Neural cell (in vitro differentiated cells): ENCODE results near the gene RPL35. TPM values are rescaled to one million over a fixed set of nuclear protein-coding genes. Genes with fewer than 3 reads are reported as not detected.

Experiments used
- H2AFZ ChIP-seq: fragments of 200-600, 300-800 bp; sonication (generic), shearing (Covaris generic); 2 replicates; pipeline ENCODE4 v1.6.0; 2014; ENCODE audit warnings: low read depth, mild to moderate bottlenecking, antibody characterized with exemption, low read length, moderate library complexity
- H3F3A ChIP-seq: fragments of 200-600 bp; shearing (Covaris generic); 2 replicates; pipeline ENCODE4 v1.6.1; 2016; ENCODE audit warnings: mild to moderate bottlenecking, moderate library complexity, mixed read lengths, antibody characterized with exemption, low read length; ENCODE audit not compliant: insufficient read depth, poor library complexity, severe bottlenecking
- H3K27ac ChIP-seq: fragments of 200-600, 300-800 bp; sonication (generic), shearing (Covaris generic); 2 replicates; pipeline ENCODE4 v1.5.1; 2014; ENCODE audit warnings: mild to moderate bottlenecking, low read length, moderate library complexity
- H3K27me3 ChIP-seq: fragments of 300-800, 200-600 bp; sonication (generic), shearing (Covaris generic); 2 replicates; pipeline ENCODE4 v1.6.0; 2014; ENCODE audit warnings: mild to moderate bottlenecking, low read depth, low read length, moderate library complexity; ENCODE audit not compliant: insufficient read depth
- H3K36me3 ChIP-seq: fragments of 300-800, 200-600 bp; sonication (generic), shearing (Covaris generic); 2 replicates; pipeline ENCODE4 v1.5.1; 2014; ENCODE audit warnings: mild to moderate bottlenecking, antibody characterized with exemption, low read length, moderate library complexity; ENCODE audit not compliant: insufficient read depth
- H3K4me2 ChIP-seq: fragments of 300-800, 200-600 bp; sonication (generic), shearing (Covaris generic); 2 replicates; pipeline ENCODE4 v1.6.0; 2014; ENCODE audit warnings: mild to moderate bottlenecking, low read length
- H3K4me3 ChIP-seq: fragments of 300-800, 200-600 bp; sonication (generic), shearing (Covaris generic); 2 replicates; pipeline ENCODE4 v1.5.1; 2014; ENCODE audit warnings: mild to moderate bottlenecking, low read length, moderate library complexity
- H3K79me2 ChIP-seq: fragments of 200-600 bp; shearing (Covaris generic); replicated peaks from 2 replicates; pipeline ENCODE4 v1.6.0; 2014; ENCODE audit warnings: mild to moderate bottlenecking, low read length, moderate library complexity; ENCODE audit not compliant: insufficient read depth
- H3K9ac ChIP-seq: fragments of 300-800, 200-600 bp; sonication (generic), shearing (Covaris generic); 2 replicates; pipeline ENCODE4 v1.6.1; 2016; ENCODE audit warnings: mild to moderate bottlenecking, low read length, mixed read lengths
- H3K9me2 ChIP-seq: fragments of 200-600 bp; shearing (Covaris generic); 2 replicates; pipeline ENCODE4 v1.6.1; 2016; ENCODE audit warnings: mild to moderate bottlenecking, low read length, mixed read lengths; ENCODE audit not compliant: insufficient read depth
- H3K9me3 ChIP-seq: fragments of 200-600, 300-800 bp; sonication (generic), shearing (Covaris generic); 2 replicates; pipeline ENCODE4 v1.6.1; 2016; ENCODE audit warnings: mild to moderate bottlenecking, mixed run types, low read length, moderate library complexity, mixed read lengths
- H4K20me1 ChIP-seq: fragments of 200-600 bp; shearing (Covaris generic); 2 replicates; pipeline ENCODE4 v1.6.1; 2016; ENCODE audit warnings: mild to moderate bottlenecking, mixed run types; ENCODE audit not compliant: insufficient read depth
- EP300 ChIP-seq: fragments of 450-650 bp; conservative IDR thresholded peaks from 2 replicates; pipeline ENCODE4 v1.6.1; 2014; ENCODE audit warnings: antibody characterized with exemption, mild to moderate bottlenecking, moderate library complexity; ENCODE audit not compliant: poor library complexity, severe bottlenecking
- EZH2 ChIP-seq: fragments of 200-600, 300-800 bp; shearing (Covaris generic), sonication (generic); IDR thresholded peaks from 2 replicates; pipeline ENCODE4 v1.6.1; 2014; ENCODE audit warnings: antibody characterized with exemption, low read length, borderline replicate concordance, mild to moderate bottlenecking; ENCODE audit not compliant: insufficient read depth, poor library complexity, severe bottlenecking
- MXI1 ChIP-seq: fragments of 450-650 bp; conservative IDR thresholded peaks from 2 replicates; pipeline ENCODE4 v1.6.1; 2014; ENCODE audit warnings: antibody characterized with exemption, mild to moderate bottlenecking; ENCODE audit not compliant: poor library complexity, severe bottlenecking
- POLR2AphosphoS5 ChIP-seq: IDR thresholded peaks from 2 replicates; pipeline ENCODE4 v1.6.1; 2012
- RAD21 ChIP-seq: fragments of 450-650 bp; conservative IDR thresholded peaks from 2 replicates; pipeline ENCODE4 v1.6.1; 2014; ENCODE audit warnings: antibody characterized with exemption, mild to moderate bottlenecking, moderate library complexity
- REST ChIP-seq: IDR thresholded peaks from 2 replicates; pipeline ENCODE4 v1.6.1; 2012; ENCODE audit warnings: borderline replicate concordance
- SMC3 ChIP-seq: fragments of 450-650 bp; conservative IDR thresholded peaks from 2 replicates; pipeline ENCODE4 v1.6.1; 2014; ENCODE audit warnings: antibody characterized with exemption, mild to moderate bottlenecking, moderate library complexity; ENCODE audit not compliant: poor library complexity
- TAF1 ChIP-seq: IDR thresholded peaks from 2 replicates; pipeline ENCODE4 v1.6.1; 2012; ENCODE audit warnings: low read depth
- polyA plus RNA-seq: library from polyadenylated mRNA; depleted of rRNA; stranded (reverse); fragments of >200 nt; gene quantifications from 2 replicates; pipeline ENCODE4 v1.2.3, GENCODE V29; 2014
- TF ChIP-seq, protein P1 (sequence below): fragments of 450-650 bp; IDR thresholded peaks from 2 replicates; pipeline ENCODE4 v1.5.1; 2014; ENCODE audit warnings: antibody characterized with exemption, mild to moderate bottlenecking, moderate library complexity; ENCODE audit not compliant: poor library complexity, severe bottlenecking

The RPL35 gene
- polyA plus RNA-seq, 1 donor from 2014 or later = 2,116 TPM

- Histone ChIP-seq H3K9ac (no peak overlapping the region), H3K79me2 (no peaks in the 10 kb centered on the region), H3K27ac (peak overlapping the region; percentile 51), H3K36me3 (peaks cover 5% of the 10 kb centered on the region), H2AFZ (no peak overlapping the region), H4K20me1 (no peaks in the 10 kb centered on the region), H3K9me3 (no peaks in the 10 kb centered on the region), H3K4me2 (no peak overlapping the region), H3K4me3 (no peak overlapping the region), H3F3A (no peaks in the 10 kb centered on the region), H3K9me2 (no peaks in the 10 kb centered on the region), H3K27me3 (no peaks in the 10 kb centered on the region)
- TF ChIP-seq TAF1 (no peak), EP300 (no peak), RAD21 (peak; percentile 55)
Observed at GRCh38 chr9:124894035-124894740, 32.4 kb upstream of the RPL35 start.

GRCh38 chr9:124890179-124890578, 28.4 kb upstream of the RPL35 start:
- Histone ChIP-seq H3K27me3 (no peaks in the 10 kb centered on the region), H3K9me3 (no peaks in the 10 kb centered on the region), H3K4me2 (no peak overlapping the region), H3F3A (no peaks in the 10 kb centered on the region), H3K36me3 (peaks cover 11% of the 10 kb centered on the region), H4K20me1 (no peaks in the 10 kb centered on the region), H3K4me3 (no peak overlapping the region), H3K27ac (no peak overlapping the region), H3K9me2 (no peaks in the 10 kb centered on the region), H3K79me2 (no peaks in the 10 kb centered on the region), H2AFZ (no peak overlapping the region), H3K9ac (no peak overlapping the region)
- TF ChIP-seq RAD21 (no peak), MXI1 (no peak), EP300 (no peak), POLR2AphosphoS5 (no peak), REST (no peak), EZH2 (no peak), SMC3 (no peak), TAF1 (no peak)
- TF ChIP-seq, protein P1, sequence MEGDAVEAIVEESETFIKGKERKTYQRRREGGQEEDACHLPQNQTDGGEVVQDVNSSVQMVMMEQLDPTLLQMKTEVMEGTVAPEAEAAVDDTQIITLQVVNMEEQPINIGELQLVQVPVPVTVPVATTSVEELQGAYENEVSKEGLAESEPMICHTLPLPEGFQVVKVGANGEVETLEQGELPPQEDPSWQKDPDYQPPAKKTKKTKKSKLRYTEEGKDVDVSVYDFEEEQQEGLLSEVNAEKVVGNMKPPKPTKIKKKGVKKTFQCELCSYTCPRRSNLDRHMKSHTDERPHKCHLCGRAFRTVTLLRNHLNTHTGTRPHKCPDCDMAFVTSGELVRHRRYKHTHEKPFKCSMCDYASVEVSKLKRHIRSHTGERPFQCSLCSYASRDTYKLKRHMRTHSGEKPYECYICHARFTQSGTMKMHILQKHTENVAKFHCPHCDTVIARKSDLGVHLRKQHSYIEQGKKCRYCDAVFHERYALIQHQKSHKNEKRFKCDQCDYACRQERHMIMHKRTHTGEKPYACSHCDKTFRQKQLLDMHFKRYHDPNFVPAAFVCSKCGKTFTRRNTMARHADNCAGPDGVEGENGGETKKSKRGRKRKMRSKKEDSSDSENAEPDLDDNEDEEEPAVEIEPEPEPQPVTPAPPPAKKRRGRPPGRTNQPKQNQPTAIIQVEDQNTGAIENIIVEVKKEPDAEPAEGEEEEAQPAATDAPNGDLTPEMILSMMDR = no peak
